HG03558 (cell line): ENCODE data around the gene ELOVL1.
"Not testable (repeated sequence)": the region's sequence is repeated elsewhere in the genome, so short reads cannot be mapped to it uniquely, and the experiment has no call there.

Source experiments
- ATAC-seq: cut with Tn5 transposase; IDR thresholded peaks from one replicate; pipeline ENCODE4 v1.9.1; 2021; ENCODE audit warnings: moderate number of reproducible peaks; ENCODE audit not compliant: unreplicated experiment; ENCODE audit errors: extremely low read depth

Gene ELOVL1

GRCh38 chr1:43382027-43382779, 14.4 kb upstream of the ELOVL1 start:
- ATAC-seq: no peak

- ATAC-seq: no peak
These were observed 13.8 kb upstream of the ELOVL1 start for GRCh38 chr1:43381612-43382011.

GRCh38 chr1:43379476-43379875, 11.7 kb upstream of the ELOVL1 start:
- no peak for ATAC-seq

- no peak for ATAC-seq
These were observed 10.0 kb upstream of the ELOVL1 start for GRCh38 chr1:43377831-43378230.

GRCh38 chr1:43376723-43377235, 9.0 kb upstream of the ELOVL1 start:
- ATAC-seq: no peak

- ATAC-seq: no peak
These were observed 5.5 kb upstream of the ELOVL1 start for GRCh38 chr1:43373066-43373940.

GRCh38 chr1:43372172-43372571, 4.4 kb upstream of the ELOVL1 start:
- no peak for ATAC-seq

GRCh38 chr1:43370564-43370963, 2.8 kb upstream of the ELOVL1 start:
- ATAC-seq: no peak

- not testable (repeated sequence) for ATAC-seq
These were observed 2.0 kb upstream of the ELOVL1 start for GRCh38 chr1:43369779-43370178.

GRCh38 chr1:43368646-43369020, 822 bp upstream of the ELOVL1 start:
- ATAC-seq: no peak

GRCh38 chr1:43367026-43367903, 546 bp downstream of the ELOVL1 start:
- no peak for ATAC-seq

- no peak for ATAC-seq
These were observed 1.2 kb downstream of the ELOVL1 start for GRCh38 chr1:43366601-43367025.

GRCh38 chr1:43366179-43366578, 1.6 kb downstream of the ELOVL1 start:
- no peak for ATAC-seq

- no peak for ATAC-seq
These were observed 2.1 kb downstream of the ELOVL1 start for GRCh38 chr1:43365678-43366077.

- no peak for ATAC-seq
These were observed 3.8 kb downstream of the ELOVL1 start for GRCh38 chr1:43363935-43364525.

GRCh38 chr1:43363283-43363934, 4.4 kb downstream of the ELOVL1 start:
- no peak for ATAC-seq

- ATAC-seq: no peak
These were observed 7.2 kb downstream of the ELOVL1 start for GRCh38 chr1:43360616-43361015.

GRCh38 chr1:43359696-43360095, 8.1 kb downstream of the ELOVL1 start:
- ATAC-seq: no peak
